ENCODE results near the gene LURAP1L.

Gene LURAP1L

DNA sequence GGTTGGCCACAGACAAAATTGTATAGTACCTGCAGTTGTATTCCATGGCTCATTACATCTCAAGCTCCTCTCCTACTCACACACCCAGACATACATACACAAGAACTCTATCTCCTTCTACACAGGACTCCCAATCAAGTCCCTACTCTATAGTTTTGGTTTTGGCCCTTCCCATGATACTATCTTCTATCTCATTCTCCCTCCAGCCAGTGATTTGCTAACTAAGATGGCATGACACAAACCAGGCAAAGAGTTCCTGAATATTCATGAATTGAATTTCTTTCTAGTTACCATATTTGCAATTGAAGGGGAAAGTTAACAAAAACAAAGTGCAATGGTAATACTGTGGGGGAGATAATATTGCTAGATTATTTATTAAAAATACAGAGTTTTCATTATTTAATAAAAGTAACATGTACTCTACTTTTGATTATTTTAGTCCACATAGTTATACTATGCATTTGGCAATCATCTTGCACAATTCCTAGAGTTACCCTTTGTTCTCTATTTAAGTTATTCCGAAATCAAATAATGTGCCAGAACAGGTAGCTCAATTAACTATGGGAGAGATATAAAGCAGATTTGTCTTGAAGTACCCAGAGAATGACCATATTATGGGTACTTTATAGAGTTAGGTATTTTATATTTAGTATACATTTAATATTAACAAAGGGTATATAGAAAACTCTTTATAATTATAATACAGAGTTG, 9.6 kb upstream of the LURAP1L start:
- TF ChIP-seq ZNF274 (IDR thresholded peaks at IDR 0.05; ENCODE audit: low read depth, low read length) = no peak
- H3K4me3 ChIP-seq (ENCODE audit: low read length) = no peak overlapping the region

DNA sequence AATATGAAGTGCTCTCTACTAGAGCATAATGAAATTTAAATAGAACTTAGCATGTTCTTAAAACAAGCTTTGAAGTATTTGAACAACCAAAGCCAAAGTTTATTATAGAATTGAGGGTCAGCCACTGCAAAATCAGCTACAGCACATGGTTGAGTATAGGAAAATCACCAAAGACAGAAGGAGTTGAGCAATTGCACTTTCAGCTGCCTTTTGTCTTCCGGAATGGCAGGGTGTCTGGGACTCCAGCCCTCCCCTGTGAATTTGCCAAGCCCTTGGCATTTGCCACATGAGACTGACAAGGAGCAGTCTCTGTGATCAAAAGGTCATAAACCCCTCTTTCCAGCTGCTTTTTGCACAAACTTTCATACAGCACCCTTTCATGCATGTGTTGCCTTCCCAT, 8.5 kb upstream of the LURAP1L start:
- H3K4me3 ChIP-seq (ENCODE audit: low read length) = no peak overlapping the region
- TF ChIP-seq ZNF274 (IDR thresholded peaks at IDR 0.05; ENCODE audit: low read depth, low read length) = no peak

DNA sequence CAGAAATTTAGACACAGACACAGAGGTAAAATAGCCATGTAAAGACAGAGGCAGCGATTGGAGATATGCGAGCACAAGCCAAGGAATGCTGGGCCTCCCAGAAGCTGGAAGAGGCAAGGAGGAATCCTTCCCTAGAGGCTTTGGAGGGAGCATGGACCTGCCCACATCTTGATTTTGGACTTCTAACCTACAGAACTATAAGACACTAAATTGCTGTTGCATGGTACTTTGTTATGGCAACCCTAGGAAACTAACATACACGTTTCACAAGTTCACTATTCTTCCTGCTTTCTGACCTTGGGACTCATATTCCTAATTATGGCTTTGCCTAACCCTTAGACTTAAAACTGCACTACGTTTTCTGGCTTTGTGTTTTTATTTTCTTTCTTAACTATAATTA, 4.6 kb upstream of the LURAP1L start:
- no peak overlapping the region for H3K4me3 ChIP-seq (ENCODE audit: low read length)
- no peak for TF ChIP-seq ZNF274 (IDR thresholded peaks at IDR 0.05; ENCODE audit: low read depth, low read length)

DNA sequence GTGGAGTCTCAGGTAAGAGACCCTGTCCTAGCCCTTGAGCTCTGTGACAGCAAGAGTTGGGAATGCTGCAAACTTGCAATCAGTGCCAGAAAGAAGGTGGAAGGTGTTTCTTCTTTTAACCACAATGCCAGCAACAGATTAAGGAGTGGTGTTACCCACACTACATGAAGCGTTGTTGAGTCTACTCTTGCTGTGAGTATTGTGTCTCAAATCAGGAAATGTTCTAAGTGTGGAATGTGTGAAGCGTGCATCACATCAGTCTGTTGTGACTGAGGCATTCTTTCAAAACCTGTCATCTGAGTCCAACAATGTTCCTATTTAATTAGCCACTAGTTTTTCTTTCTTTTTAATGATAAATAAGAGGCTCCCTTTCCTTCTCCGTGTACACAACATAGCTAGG, 2.9 kb upstream of the LURAP1L start:
- H3K4me3 ChIP-seq (ENCODE audit: low read length) = no peak overlapping the region
- TF ChIP-seq ZNF274 (IDR thresholded peaks at IDR 0.05; ENCODE audit: low read depth, low read length) = no peak

DNA sequence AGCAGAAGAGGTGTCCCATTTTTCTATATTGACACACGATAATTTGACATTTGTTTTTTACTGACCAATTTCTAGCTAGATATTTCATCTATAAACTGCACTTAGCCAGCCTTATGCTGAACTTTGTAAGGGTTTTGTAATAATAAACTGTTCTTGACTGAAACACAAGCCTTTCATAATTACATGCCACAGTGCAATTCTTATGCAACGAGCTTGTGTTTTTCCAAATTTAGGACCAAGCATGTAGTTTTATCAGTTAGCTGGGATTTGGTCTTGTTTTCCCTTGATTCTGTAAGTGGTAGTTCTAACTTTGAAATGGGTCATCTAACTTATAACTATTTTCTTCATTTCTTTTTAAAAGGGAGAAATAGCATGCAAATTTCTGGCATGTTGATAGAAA, 1.3 kb upstream of the LURAP1L start:
- H3K4me3 ChIP-seq (ENCODE audit: low read length) = no peak overlapping the region
- no peak for TF ChIP-seq ZNF274 (IDR thresholded peaks at IDR 0.05; ENCODE audit: low read depth, low read length)

DNA sequence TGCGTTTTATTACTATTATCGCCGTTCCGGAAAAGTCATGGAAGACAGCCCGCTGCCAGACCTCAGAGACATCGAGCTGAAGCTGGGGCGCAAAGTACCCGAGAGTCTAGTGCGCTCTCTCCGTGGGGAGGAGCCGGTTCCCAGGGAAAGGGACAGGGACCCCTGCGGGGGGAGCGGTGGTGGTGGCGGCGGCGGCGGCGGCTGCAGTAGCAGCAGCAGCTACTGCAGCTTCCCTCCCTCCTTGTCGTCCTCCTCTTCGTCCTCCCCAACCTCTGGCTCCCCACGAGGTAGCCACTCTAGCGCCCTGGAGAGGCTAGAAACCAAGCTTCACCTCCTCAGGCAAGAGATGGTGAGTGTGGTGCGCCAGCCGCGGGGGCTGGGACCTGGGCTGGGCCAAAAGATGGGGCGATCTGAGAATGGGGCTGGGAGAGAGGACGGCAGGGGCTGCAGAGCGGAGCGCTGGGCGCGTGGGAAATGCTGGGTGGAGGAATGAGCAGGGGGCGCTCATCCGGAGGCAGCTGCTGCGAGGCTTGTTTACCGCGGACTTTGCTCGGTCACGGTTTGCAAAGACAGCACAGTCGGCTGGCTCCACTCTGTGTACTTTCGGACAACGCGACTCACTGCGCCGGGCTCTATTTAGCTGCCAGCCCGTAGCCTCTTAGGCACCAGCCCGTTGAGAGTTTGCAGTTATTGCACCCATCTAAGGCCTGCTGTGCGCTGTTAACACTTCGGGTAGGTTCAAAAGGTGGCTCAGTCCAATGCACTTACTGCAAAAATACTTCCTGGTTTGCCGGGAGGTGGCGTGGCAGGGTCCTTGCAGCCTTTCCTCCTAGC, 1.1 kb downstream of the LURAP1L start:
- no peak for TF ChIP-seq ZNF274 (IDR thresholded peaks at IDR 0.05; ENCODE audit: low read depth, low read length)
- peak overlapping the region; percentile 59 for H3K4me3 ChIP-seq (ENCODE audit: low read length)

DNA sequence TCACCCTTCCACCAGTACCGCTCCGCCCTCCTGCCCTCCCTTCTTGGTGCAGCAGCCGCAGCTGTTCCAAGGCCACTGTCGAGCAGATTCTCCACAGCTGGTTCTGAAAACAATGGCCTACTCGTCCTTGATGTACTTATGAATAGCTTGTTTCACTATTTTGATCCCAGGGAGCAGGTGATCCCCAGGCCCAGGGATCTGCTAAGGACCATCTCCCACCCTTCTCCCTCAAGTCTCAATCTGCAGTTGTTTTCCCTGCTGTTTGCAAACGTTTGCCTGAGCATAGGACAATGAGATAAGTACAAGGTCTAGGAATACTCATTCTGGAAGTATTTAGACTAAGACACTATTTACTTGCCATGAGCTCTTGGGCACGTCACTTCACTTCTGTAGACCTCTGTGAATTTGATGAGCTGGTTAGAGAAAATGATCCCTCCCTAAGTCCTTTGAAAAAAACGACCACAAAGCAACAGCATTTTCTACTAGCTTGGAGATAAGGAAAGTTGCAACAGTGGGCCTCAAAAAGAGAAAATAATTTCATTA, 1.8 kb downstream of the LURAP1L start:
- TF ChIP-seq ZNF274 (IDR thresholded peaks at IDR 0.05; ENCODE audit: low read depth, low read length) = no peak
- peak overlapping the region; percentile 59 for H3K4me3 ChIP-seq (ENCODE audit: low read length)

DNA sequence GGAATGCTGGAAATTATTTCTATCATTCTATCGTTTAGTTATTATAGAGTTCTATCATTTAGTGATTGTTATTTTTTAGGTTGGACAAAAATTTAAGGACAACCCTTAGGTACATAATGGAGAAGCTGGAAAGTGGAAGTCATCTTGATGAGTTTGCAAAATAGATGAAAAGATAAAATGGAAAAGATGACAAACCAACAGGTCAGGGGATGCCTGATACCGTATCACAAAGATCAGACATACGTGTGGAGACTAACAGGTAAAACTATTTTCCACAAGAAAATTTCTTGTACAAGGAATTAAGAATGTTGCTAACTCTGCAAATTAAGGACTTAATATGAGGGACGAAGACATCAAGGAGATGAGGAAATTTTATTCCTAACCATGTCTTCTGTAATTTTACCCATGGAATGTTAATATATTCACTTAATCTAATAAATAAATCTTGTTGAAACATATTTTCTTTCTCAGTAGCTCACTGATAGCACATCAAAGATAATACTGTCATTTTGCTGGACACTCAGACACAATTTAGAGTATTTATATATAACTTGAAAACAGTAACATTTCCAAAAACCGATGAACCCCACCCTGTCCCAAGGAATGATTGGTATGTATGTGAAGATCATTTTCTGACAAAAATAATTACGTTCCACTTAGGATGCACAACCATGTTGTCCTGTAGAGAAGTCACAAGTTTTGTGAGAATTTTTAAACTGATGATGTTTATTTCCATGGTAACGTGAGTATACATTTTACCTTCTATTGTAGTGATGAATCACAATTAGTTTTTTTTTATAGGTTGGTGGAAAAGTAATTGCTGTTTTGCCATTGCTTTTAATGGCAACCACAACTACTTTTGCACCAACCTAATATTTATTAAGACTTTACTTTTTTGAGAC, 2.6 kb downstream of the LURAP1L start:
- peak overlapping the region; percentile 4; the same call in 1 of the 2 replicates for H3K4me3 ChIP-seq (ENCODE audit: low read length)
- TF ChIP-seq ZNF274 (IDR thresholded peaks at IDR 0.05; ENCODE audit: low read depth, low read length) = no peak

DNA sequence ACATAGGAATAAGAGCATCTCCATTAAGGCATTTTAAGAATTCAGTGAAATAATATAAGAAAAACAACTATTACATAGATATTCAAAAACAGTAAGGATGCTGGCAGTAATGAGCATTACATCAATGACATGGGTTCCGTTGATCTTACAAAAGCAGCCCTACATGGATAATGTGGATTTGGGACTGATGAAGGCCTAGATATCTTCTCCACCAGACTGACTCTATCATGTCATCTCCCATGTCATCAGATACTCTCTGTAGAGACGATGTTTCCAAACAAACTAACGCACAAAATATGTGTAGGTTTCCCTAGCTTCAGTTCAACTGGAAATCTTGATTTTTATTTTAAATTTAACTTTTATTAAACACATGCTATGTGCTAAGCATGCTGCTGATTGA, 3.6 kb downstream of the LURAP1L start:
- H3K4me3 ChIP-seq (ENCODE audit: low read length) = no peak overlapping the region
- TF ChIP-seq ZNF274 (IDR thresholded peaks at IDR 0.05; ENCODE audit: low read depth, low read length) = no peak

DNA sequence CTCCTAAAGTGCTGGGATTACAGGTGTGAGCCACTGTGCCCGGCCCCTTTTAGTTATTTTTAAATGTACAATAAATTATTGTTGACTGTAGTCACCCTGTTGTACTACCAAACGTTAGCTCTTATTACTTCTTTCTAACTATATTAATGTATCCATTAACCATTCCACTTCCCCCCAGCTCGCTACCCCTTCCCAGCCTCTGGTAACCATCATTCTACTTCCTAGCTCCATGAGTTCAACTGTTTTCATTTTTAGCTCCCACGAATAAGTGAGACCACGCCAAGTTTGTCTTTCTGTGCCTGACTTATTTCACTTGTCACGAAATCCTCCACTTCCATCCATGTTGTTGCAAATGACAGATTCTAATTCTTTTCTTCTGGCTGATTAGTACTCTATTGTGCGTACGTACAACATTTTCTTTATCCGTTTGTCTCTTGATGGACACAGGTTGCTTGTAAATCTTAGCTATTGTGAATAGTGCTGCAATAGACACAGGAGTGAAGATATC, 6.5 kb downstream of the LURAP1L start:
- H3K4me3 ChIP-seq (ENCODE audit: low read length) = no peak overlapping the region
- TF ChIP-seq ZNF274 (IDR thresholded peaks at IDR 0.05; ENCODE audit: low read depth, low read length) = no peak

DNA sequence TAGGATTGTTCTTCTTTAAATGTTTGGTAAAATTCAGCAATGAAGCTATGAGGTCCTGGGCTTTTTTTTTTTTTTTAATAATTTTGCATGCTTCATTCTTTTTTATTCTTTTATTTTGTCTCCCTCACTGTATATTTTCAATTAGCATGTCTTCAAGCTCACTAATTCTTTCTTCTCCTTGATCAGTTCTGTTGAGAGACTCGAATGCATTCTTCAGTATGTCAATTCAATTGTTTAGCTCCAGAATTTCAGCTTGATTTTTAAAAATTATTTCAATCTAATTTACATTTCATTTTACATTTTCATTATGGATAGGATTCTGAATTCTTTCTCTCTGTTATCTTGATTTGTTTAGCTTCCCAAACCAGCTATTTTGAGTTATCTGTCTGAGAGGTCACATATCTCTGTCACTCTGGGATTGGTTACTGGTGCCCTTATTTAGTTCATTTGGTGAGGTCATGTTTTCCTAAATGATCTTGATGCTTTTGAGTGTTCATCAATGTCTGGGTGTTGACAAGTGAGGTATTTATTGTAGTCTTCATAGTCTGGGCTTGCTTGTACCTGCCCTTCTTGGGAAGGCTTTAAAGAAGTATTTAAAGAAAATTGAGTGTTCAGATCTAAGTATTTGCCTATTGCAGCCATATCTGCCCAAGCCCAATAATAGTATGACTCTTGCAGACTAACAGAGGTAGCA, 9.1 kb downstream of the LURAP1L start:
- no peak for TF ChIP-seq ZNF274 (IDR thresholded peaks at IDR 0.05; ENCODE audit: low read depth, low read length)
- H3K4me3 ChIP-seq (ENCODE audit: low read length) = no peak overlapping the region

DNA sequence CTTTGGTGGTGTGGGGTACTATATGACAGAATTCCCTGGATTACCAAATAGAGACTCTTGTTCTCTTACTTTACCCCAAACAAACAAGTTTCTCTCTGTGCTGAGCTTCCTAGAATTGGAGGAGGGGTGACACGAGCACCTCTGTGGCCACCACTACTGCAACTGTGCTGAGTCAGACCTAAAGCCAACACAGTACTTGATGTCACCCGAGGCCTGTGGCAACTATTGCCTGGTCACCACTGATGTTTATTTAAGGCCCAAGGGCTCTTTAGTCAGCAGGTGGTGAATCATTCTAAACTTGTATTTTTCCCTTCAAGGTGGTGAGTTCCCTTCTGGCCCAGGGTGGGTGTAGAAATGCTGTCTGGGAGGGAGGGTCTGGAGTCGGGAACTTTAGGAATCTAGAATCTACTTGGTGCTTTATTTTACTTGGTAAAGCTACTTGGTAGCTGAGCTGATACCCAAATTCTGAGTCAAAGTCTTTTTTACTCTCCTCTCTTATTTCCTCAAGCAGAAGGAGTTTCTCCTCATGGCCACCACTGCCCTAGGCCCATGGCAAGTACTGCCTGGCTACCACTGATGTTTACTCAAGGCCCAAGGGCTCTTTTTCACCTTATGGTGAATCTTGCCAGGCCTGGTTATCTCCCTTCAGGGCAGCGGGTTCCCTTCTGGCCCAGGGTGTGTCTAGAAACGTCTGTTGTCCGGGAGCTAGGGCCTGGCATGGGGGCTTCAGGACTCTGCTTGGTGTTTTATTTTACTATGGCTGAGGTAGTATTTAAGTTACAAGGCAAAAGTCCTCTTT, 9.8 kb downstream of the LURAP1L start:
- TF ChIP-seq ZNF274 (IDR thresholded peaks at IDR 0.05; ENCODE audit: low read depth, low read length) = no peak
- no peak overlapping the region for H3K4me3 ChIP-seq (ENCODE audit: low read length)
